GM12801 (cell line): ENCODE measurements around the gene SHB.

ENCODE experiments used
- CTCF ChIP-seq: IDR thresholded peaks from one replicate; pipeline ENCODE4 v1.5.1; 2011; ENCODE audit warnings: control low read depth; ENCODE audit not compliant: insufficient read length; ENCODE audit errors: extremely low read depth

The SHB gene

GRCh38 chr9:37936965-37937364 lies 132.1 kb downstream of the SHB start:
- no peak for TF ChIP-seq CTCF

GRCh38 chr9:37936376-37936775 lies 132.7 kb downstream of the SHB start:
- TF ChIP-seq CTCF: no peak

- TF ChIP-seq CTCF: no peak
Observed at GRCh38 chr9:37935096-37935495, 133.9 kb downstream of the SHB start.

GRCh38 chr9:37931592-37931991 lies 137.4 kb downstream of the SHB start:
- TF ChIP-seq CTCF: no peak

GRCh38 chr9:37929441-37929895 lies 139.6 kb downstream of the SHB start:
- no peak for TF ChIP-seq CTCF

GRCh38 chr9:37928552-37929430 lies 140.2 kb downstream of the SHB start:
- no peak for TF ChIP-seq CTCF

- TF ChIP-seq CTCF: no peak
Observed at GRCh38 chr9:37927601-37928551, 141.2 kb downstream of the SHB start.
